WI38 (cell line): ENCODE measurements around the gene GAL.

ENCODE experiments used
- H3K4me3 ChIP-seq: 2 replicates; pipeline ENCODE4 v1.5.1; 2011; ENCODE audit warnings: low read depth, mild to moderate bottlenecking, control low read depth, low read length
- TF ChIP-seq, protein P1 (sequence below): IDR thresholded peaks from 2 replicates; pipeline ENCODE4 v1.5.1; 2012; ENCODE audit warnings: low read depth, mild to moderate bottlenecking, control low read depth, low read length

Gene GAL

DNA sequence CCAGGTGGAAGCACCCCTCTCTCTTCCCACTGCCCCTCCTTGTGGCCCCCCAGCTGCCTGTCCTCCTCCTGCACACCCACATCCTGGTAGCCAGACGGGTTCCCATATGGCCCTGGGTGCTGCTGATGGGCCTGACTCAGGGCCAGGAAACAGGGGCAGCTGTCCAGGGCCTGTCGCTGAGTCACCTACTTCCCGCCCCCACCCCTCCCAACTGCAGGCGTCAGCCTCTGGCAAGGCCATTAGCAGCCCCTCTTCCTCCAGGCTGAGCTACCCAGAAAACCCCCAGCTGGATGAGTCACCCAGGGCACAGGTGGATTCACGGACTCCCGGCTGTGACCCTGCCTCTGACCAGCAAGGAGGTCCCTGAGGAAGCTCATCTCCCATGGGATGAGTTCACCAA, 6.9 kb upstream of the GAL start:
- TF ChIP-seq, protein P1, sequence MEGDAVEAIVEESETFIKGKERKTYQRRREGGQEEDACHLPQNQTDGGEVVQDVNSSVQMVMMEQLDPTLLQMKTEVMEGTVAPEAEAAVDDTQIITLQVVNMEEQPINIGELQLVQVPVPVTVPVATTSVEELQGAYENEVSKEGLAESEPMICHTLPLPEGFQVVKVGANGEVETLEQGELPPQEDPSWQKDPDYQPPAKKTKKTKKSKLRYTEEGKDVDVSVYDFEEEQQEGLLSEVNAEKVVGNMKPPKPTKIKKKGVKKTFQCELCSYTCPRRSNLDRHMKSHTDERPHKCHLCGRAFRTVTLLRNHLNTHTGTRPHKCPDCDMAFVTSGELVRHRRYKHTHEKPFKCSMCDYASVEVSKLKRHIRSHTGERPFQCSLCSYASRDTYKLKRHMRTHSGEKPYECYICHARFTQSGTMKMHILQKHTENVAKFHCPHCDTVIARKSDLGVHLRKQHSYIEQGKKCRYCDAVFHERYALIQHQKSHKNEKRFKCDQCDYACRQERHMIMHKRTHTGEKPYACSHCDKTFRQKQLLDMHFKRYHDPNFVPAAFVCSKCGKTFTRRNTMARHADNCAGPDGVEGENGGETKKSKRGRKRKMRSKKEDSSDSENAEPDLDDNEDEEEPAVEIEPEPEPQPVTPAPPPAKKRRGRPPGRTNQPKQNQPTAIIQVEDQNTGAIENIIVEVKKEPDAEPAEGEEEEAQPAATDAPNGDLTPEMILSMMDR: no peak
- H3K4me3 ChIP-seq: no peak overlapping the region

DNA sequence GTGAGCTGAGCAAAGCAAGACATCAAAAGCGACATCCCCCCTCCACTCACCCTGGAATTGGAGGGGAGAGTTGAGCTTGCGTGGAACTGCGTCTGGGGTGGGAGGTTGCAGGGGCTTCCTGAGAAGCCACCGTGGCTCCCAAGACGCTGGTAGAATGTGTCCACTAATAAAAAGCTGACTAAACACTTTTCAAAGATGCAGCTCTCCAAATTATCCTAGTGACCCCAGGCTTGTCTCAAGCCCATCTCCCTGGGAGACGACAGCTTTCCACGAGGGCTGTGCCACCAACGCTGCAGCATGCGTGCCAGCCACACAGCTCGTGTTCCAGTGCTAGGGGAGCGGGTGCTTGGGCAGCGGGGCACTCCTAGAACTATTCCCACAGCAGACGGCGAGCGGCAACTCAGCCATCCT, 6.3 kb upstream of the GAL start:
- no peak overlapping the region for H3K4me3 ChIP-seq

DNA sequence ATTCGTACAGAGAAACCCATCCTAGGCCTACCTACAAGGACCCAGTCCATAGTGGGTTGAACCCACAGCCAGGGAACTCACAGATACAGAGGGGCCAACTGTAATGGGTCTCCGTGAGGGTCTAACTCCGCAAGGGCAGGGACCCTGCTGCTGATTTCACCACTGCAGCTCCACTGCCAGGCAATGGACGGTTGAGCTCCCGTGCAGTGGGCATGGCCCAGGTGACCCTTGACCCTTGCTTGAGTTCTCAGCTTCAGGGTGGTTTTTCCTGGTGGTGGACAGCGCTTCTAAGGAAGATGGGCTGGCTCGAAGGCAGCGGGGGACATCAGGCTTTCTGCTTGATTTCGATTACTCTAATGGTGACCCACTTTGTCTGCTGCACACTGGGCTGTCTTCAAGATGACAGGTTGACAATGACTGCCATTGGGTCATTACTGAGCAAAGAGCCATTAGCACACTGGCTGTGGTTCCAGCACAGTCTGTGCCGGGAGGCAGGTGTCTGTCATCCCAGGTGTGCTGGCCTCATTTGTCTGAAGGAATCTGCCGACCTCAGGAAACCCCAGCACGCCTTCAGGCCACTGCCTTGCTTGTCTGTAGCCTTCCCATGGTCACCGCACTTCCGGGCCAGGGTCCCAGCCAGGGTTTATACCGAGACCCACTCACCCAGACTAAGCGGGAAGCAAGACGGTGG, 3.7 kb upstream of the GAL start:
- TF ChIP-seq, protein P1: no peak
- no peak overlapping the region for H3K4me3 ChIP-seq

More for the DNA sequence above, 6.3 kb upstream of the GAL start:
- TF ChIP-seq, protein P1: no peak

DNA sequence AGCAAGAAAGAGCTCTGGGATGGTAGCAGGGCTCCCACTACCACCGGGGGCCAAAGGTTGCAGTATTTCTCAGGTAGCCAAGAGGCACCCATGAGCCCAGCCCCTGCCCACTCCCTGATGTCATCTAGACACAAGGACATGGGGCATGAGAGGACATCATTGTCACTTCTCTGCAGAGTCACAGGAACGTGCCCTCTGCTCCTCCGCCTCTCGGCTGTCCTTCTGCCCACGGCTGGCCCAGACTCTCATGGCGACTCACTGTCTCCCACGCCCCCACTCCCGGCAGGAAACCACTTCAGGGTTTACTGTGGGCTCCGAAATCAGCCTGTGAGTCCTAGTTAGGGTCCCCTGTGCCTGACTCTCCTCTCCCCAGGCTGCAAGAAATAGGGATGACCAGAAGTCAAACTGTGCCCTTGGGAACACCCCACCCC, 1.8 kb upstream of the GAL start:
- TF ChIP-seq, protein P1: no peak

DNA sequence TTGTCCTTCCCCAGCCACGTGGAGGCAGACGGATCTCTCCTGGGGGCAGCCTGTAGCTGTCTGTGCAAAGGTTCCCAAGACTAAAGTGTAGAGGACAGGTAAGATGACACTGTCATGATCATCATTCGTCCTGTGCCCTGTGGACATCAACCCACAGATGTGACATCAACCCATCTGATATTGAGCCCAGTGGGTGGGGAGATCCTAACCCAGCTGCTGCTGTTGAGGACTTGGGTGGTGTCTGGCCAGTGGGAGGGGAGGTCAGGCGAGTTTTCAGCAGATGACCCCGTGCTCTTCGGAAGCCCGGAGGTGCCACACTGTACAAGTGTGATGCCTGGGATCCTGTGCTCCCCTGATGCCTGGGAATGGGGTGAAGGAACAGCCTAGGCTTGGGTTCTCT, 1.2 kb upstream of the GAL start:
- H3K4me3 ChIP-seq: no peak overlapping the region
- TF ChIP-seq, protein P1: no peak

More for the DNA sequence above, 1.8 kb upstream of the GAL start:
- H3K4me3 ChIP-seq: no peak overlapping the region

DNA sequence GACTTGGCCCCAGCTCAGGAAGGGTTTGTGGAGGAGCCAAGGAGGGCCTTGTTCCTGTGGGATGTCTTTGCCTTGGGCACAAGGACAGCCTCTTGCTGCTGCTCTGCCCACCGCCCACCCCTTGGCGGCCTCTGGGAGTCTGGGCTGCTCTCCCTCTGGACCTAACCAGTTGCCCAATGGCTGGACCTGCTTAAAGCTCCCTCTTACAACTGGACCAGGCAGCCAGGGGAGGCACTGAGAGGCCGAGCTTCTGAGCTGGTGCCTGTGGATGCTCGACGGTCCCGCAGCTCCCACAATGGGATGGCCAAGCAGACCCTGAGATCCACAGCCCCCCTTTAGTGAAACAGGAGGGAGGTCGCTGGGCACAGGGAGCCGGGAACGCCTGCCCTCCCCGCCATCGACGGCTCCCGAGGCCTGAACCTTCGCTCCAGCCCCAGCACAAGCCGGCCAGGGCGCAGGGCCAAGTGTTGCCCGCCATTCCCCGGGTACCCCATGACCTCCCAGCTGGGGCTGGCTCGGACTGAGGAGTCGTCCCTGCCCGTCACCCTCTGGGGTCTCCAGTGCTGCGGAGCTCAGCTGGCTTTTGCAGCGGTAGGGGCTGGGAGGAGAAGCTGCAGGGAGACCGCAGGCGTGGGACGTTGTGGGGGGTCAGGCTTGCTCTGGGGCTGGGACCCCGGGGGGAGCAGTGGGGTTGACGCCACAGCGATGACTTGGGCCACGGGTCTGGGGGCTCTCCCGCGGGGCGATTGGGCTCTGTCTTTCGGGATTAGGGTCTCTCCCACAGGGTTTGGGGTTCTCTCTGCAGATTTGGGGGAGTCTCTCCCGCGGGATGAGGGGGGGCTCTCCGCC, 584 bp upstream of the GAL start:
- TF ChIP-seq, protein P1: no peak
- no peak overlapping the region for H3K4me3 ChIP-seq
